WTC11 (cell line): Measurements from ENCODE around the gene ERP44.

Source experiments
- ATF1 ChIP-seq: sonication (generic); formaldehyde crosslinking; IDR thresholded peaks from 2 replicates; pipeline ENCODE4 v1.8.1; 2023; ENCODE audit warnings: mild to moderate bottlenecking, moderate library complexity, missing genetic modification reagents
- ETV6 ChIP-seq: sonication (generic); formaldehyde crosslinking; IDR thresholded peaks from 2 replicates; pipeline ENCODE4 v1.8.1; 2022; ENCODE audit warnings: mild to moderate bottlenecking, missing genetic modification reagents
- FOXK1 ChIP-seq: sonication (generic); formaldehyde crosslinking; IDR thresholded peaks from 2 replicates; pipeline ENCODE4 v1.8.0; 2022; ENCODE audit warnings: mild to moderate bottlenecking, moderate library complexity, missing genetic modification reagents
- JAZF1 ChIP-seq: fragments of 250-450 bp; sonication (Bioruptor Pico); IDR thresholded peaks from 2 replicates; pipeline ENCODE4 v1.9.0; 2021; ENCODE audit warnings: moderate library complexity, mild to moderate bottlenecking, inconsistent platforms
- JUN ChIP-seq: sonication (generic); formaldehyde crosslinking; IDR thresholded peaks from 2 replicates; pipeline ENCODE4 v1.8.0; 2023; ENCODE audit warnings: mild to moderate bottlenecking, missing genetic modification reagents
- ZNF317 ChIP-seq: sonication (generic); formaldehyde crosslinking; IDR thresholded peaks from 2 replicates; pipeline ENCODE4 v1.8.1; 2023; ENCODE audit warnings: low read depth, mild to moderate bottlenecking, moderate library complexity, missing genetic modification reagents, borderline replicate concordance
- ZNF396 ChIP-seq: fragments of 250-450 bp; sonication (Bioruptor Pico); IDR thresholded peaks from 2 replicates; pipeline ENCODE4 v1.8.0; 2021; ENCODE audit warnings: mild to moderate bottlenecking, moderate library complexity, borderline replicate concordance
- TF ChIP-seq, protein P1 (sequence below): sonication (generic); formaldehyde crosslinking; IDR thresholded peaks from 2 replicates; pipeline ENCODE4 v1.8.1; 2022; ENCODE audit warnings: low read depth, missing genetic modification reagents, borderline replicate concordance
- TF ChIP-seq, protein P2 (sequence below): fragments of 200-600 bp; IDR thresholded peaks from 2 replicates; pipeline ENCODE4 v1.8.0; 2022; ENCODE audit warnings: antibody characterized with exemption
- TF ChIP-seq, protein P3 (sequence below): sonication (generic); formaldehyde crosslinking; IDR thresholded peaks from 2 replicates; pipeline ENCODE4 v1.8.1; 2023; ENCODE audit warnings: mild to moderate bottlenecking, missing genetic modification reagents, borderline replicate concordance
- TF ChIP-seq, protein P4 (sequence below): sonication (generic); formaldehyde crosslinking; IDR thresholded peaks from 2 replicates; pipeline ENCODE4 v1.8.0; 2022; ENCODE audit warnings: mild to moderate bottlenecking, missing genetic modification reagents
- TF ChIP-seq, protein P5 (sequence below): fragments of 250-450 bp; sonication (Bioruptor Pico); IDR thresholded peaks from 2 replicates; pipeline ENCODE4 v1.9.0; 2021; ENCODE audit warnings: mild to moderate bottlenecking

GRCh38 chr9:99955606-99956005, 143.2 kb downstream of the ERP44 start:
- TF ChIP-seq ETV6 (CRISPR knock-in tag) (no peak), JAZF1 (CRISPR knock-in tag) (no peak), FOXK1 (CRISPR knock-in tag) (no peak), ATF1 (CRISPR knock-in tag) (no peak), ZNF396 (CRISPR knock-in tag) (no peak), JUN (no peak), ZNF317 (CRISPR knock-in tag) (no peak)
- TF ChIP-seq, protein P1, sequence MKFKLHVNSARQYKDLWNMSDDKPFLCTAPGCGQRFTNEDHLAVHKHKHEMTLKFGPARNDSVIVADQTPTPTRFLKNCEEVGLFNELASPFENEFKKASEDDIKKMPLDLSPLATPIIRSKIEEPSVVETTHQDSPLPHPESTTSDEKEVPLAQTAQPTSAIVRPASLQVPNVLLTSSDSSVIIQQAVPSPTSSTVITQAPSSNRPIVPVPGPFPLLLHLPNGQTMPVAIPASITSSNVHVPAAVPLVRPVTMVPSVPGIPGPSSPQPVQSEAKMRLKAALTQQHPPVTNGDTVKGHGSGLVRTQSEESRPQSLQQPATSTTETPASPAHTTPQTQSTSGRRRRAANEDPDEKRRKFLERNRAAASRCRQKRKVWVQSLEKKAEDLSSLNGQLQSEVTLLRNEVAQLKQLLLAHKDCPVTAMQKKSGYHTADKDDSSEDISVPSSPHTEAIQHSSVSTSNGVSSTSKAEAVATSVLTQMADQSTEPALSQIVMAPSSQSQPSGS = no peak
- TF ChIP-seq, protein P2, sequence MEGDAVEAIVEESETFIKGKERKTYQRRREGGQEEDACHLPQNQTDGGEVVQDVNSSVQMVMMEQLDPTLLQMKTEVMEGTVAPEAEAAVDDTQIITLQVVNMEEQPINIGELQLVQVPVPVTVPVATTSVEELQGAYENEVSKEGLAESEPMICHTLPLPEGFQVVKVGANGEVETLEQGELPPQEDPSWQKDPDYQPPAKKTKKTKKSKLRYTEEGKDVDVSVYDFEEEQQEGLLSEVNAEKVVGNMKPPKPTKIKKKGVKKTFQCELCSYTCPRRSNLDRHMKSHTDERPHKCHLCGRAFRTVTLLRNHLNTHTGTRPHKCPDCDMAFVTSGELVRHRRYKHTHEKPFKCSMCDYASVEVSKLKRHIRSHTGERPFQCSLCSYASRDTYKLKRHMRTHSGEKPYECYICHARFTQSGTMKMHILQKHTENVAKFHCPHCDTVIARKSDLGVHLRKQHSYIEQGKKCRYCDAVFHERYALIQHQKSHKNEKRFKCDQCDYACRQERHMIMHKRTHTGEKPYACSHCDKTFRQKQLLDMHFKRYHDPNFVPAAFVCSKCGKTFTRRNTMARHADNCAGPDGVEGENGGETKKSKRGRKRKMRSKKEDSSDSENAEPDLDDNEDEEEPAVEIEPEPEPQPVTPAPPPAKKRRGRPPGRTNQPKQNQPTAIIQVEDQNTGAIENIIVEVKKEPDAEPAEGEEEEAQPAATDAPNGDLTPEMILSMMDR = no peak
- TF ChIP-seq, protein P3, sequence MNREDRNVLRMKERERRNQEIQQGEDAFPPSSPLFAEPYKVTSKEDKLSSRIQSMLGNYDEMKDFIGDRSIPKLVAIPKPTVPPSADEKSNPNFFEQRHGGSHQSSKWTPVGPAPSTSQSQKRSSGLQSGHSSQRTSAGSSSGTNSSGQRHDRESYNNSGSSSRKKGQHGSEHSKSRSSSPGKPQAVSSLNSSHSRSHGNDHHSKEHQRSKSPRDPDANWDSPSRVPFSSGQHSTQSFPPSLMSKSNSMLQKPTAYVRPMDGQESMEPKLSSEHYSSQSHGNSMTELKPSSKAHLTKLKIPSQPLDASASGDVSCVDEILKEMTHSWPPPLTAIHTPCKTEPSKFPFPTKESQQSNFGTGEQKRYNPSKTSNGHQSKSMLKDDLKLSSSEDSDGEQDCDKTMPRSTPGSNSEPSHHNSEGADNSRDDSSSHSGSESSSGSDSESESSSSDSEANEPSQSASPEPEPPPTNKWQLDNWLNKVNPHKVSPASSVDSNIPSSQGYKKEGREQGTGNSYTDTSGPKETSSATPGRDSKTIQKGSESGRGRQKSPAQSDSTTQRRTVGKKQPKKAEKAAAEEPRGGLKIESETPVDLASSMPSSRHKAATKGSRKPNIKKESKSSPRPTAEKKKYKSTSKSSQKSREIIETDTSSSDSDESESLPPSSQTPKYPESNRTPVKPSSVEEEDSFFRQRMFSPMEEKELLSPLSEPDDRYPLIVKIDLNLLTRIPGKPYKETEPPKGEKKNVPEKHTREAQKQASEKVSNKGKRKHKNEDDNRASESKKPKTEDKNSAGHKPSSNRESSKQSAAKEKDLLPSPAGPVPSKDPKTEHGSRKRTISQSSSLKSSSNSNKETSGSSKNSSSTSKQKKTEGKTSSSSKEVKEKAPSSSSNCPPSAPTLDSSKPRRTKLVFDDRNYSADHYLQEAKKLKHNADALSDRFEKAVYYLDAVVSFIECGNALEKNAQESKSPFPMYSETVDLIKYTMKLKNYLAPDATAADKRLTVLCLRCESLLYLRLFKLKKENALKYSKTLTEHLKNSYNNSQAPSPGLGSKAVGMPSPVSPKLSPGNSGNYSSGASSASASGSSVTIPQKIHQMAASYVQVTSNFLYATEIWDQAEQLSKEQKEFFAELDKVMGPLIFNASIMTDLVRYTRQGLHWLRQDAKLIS (CRISPR knock-in tag) = no peak
- TF ChIP-seq, protein P4, sequence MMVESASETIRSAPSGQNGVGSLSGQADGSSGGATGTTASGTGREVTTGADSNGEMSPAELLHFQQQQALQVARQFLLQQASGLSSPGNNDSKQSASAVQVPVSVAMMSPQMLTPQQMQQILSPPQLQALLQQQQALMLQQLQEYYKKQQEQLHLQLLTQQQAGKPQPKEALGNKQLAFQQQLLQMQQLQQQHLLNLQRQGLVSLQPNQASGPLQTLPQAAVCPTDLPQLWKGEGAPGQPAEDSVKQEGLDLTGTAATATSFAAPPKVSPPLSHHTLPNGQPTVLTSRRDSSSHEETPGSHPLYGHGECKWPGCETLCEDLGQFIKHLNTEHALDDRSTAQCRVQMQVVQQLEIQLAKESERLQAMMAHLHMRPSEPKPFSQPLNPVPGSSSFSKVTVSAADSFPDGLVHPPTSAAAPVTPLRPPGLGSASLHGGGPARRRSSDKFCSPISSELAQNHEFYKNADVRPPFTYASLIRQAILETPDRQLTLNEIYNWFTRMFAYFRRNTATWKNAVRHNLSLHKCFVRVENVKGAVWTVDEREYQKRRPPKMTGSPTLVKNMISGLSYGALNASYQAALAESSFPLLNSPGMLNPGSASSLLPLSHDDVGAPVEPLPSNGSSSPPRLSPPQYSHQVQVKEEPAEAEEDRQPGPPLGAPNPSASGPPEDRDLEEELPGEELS (CRISPR knock-in tag) = no peak
- TF ChIP-seq, protein P5, sequence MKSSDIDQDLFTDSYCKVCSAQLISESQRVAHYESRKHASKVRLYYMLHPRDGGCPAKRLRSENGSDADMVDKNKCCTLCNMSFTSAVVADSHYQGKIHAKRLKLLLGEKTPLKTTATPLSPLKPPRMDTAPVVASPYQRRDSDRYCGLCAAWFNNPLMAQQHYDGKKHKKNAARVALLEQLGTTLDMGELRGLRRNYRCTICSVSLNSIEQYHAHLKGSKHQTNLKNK = no peak
